HG03108 (cell line): ENCODE data around the gene PPP1R12A.
"Not testable (repeated sequence)": the region's sequence is repeated elsewhere in the genome, so short reads cannot be mapped to it uniquely, and the experiment has no call there.

Experiments
- ATAC-seq: cut with Tn5 transposase; IDR thresholded peaks from one replicate; pipeline ENCODE4 v1.9.1; 2021; ENCODE audit warnings: moderate library complexity; ENCODE audit not compliant: unreplicated experiment

Gene PPP1R12A

GRCh38 chr12:79844693-79845092, 90.2 kb downstream of the PPP1R12A start:
- ATAC-seq: no peak

- ATAC-seq: no peak
These were observed 90.9 kb downstream of the PPP1R12A start for GRCh38 chr12:79843978-79844377.

- ATAC-seq: no peak
These were observed 92.3 kb downstream of the PPP1R12A start for GRCh38 chr12:79842630-79843029.

GRCh38 chr12:79841878-79842265, 93.0 kb downstream of the PPP1R12A start:
- ATAC-seq: no peak

- ATAC-seq: no peak
These were observed 93.5 kb downstream of the PPP1R12A start for GRCh38 chr12:79841248-79841877.

- ATAC-seq: no peak
These were observed 96.5 kb downstream of the PPP1R12A start for GRCh38 chr12:79838359-79838758.

- ATAC-seq: no peak
These were observed 97.3 kb downstream of the PPP1R12A start for GRCh38 chr12:79837575-79837974.

GRCh38 chr12:79835377-79835843, 99.5 kb downstream of the PPP1R12A start:
- no peak for ATAC-seq

- ATAC-seq: no peak
These were observed 100.1 kb downstream of the PPP1R12A start for GRCh38 chr12:79834712-79835376.

- ATAC-seq: no peak
These were observed 104.5 kb downstream of the PPP1R12A start for GRCh38 chr12:79830440-79830839.

- ATAC-seq: no peak
These were observed 106.0 kb downstream of the PPP1R12A start for GRCh38 chr12:79828924-79829323.

GRCh38 chr12:79827484-79827883, 107.4 kb downstream of the PPP1R12A start:
- ATAC-seq: no peak

GRCh38 chr12:79826267-79827128, 108.4 kb downstream of the PPP1R12A start:
- no peak for ATAC-seq

- ATAC-seq: no peak
These were observed 112.4 kb downstream of the PPP1R12A start for GRCh38 chr12:79822475-79822874.

GRCh38 chr12:79818856-79819255, 116.0 kb downstream of the PPP1R12A start:
- ATAC-seq: no peak

- ATAC-seq: not testable (repeated sequence)
These were observed 150.4 kb downstream of the PPP1R12A start for GRCh38 chr12:79784366-79785065.

GRCh38 chr12:79782172-79782900, 152.6 kb downstream of the PPP1R12A start:
- no peak for ATAC-seq

GRCh38 chr12:79778802-79779448, 156.0 kb downstream of the PPP1R12A start:
- no peak for ATAC-seq

GRCh38 chr12:79776111-79776510, 158.8 kb downstream of the PPP1R12A start:
- no peak for ATAC-seq
